ENCODE measurements around the gene BNIPL. TPM values are rescaled to one million over a fixed set of nuclear protein-coding genes. Genes with fewer than 3 reads are reported as not detected.

The BNIPL gene
- total and polyA plus RNA-seq, 2 of the 4 experiments (the other 2 are of a cell fraction), result under 0.01 to 0.38 TPM

GRCh38 chr1:151069103-151069486 lies 32.7 kb downstream of the BNIPL start:
- no peak overlapping the region for H3K18ac ChIP-seq (ENCODE audit: low read depth, low read length)
- no peaks in the 10 kb centered on the region for H3K9me3 ChIP-seq (ENCODE audit: control insufficient read depth, insufficient read depth, low read length)
- no peak overlapping the region for H2AFZ ChIP-seq (replicated peaks; ENCODE audit: low read length, poor library complexity)
- H3K9me1 ChIP-seq (ENCODE audit: insufficient read depth, low read length), result no peaks in the 10 kb centered on the region; the same call in 1 of the 2 replicates
- H2AK9ac ChIP-seq (replicated peaks; ENCODE audit: low read depth, low read length, poor library complexity), result no peak overlapping the region
- H3K4ac ChIP-seq (ENCODE audit: low read depth, low read length), result no peak overlapping the region
- H3K9ac ChIP-seq (ENCODE audit: low read depth, low read length), result no peak overlapping the region
- no peak overlapping the region for H3K14ac ChIP-seq (replicated peaks; ENCODE audit: low read depth, low read length)
- H2AK5ac ChIP-seq (ENCODE audit: low read depth, low read length), result no peak overlapping the region
- H3K4me1 ChIP-seq (ENCODE audit: control insufficient read depth, insufficient read depth, low read length), result no peaks in the 10 kb centered on the region
- H4K20me1 ChIP-seq (ENCODE audit: insufficient read depth, low read length), result no peaks in the 10 kb centered on the region
- ChIA-PET CTCF (no interaction called here), POLR2A (ENCODE audit: unreplicated experiment) (no interaction called here)
- H3K23ac ChIP-seq (ENCODE audit: low read depth, low read length), result no peak overlapping the region
- dilution Hi-C loops (cut with HindIII; ENCODE audit: low sequenced_read_pairs, unreplicated experiment), result no loop called here
- ATAC-seq (ENCODE audit: low read depth) (no peak), DNase-seq (no peak)
- no peak overlapping the region for H3K4me2 ChIP-seq (ENCODE audit: low read depth, low read length)
- no peak overlapping the region for H4K8ac ChIP-seq (ENCODE audit: low read depth in 2 of 2, low read length in 2 of 2)
- no peak overlapping the region for H2BK120ac ChIP-seq (ENCODE audit: low read depth, low read length)
- H3K27me3 ChIP-seq (ENCODE audit: control insufficient read depth, insufficient read depth, low read length), result no peaks in the 10 kb centered on the region
- in situ Hi-C loops (cut with MboI; ENCODE audit: low sequenced_read_pairs), result no loop called here
- no peak overlapping the region for H3K27ac ChIP-seq (ENCODE audit: insufficient read depth, low read length)
- no CpG with 5 or more reads among the region's 5 CpGs for WGBS, 2 experiments (ENCODE audit: extremely low coverage in 2 of 2, insufficient read length in 1 of 2)
- no TSS peak for BruUV-seq (replicated peaks)
- no peak overlapping the region for H2BK15ac ChIP-seq (ENCODE audit: low read depth, low read length)
- H3K4me3 ChIP-seq (ENCODE audit: insufficient read depth, low read depth, low read length), result no peak overlapping the region
- no peak overlapping the region for H3K56ac ChIP-seq (ENCODE audit: extremely low read depth, insufficient read depth, low read length)
- no peak overlapping the region for H2BK20ac ChIP-seq (ENCODE audit: low read depth, low read length)
- no peak overlapping the region for H4K5ac ChIP-seq (ENCODE audit: low read depth, low read length)
- peaks cover 18 to 54% of the 10 kb centered on the region in 2 experiments for H3K79me1 ChIP-seq (ENCODE audit: low read depth in 1 of 2, low read length in 2 of 2)
- TF ChIP-seq RFX5 (IDR thresholded peaks at IDR 0.05; ENCODE audit: low read depth, low read length) (no peak), SMC3 (IDR thresholded peaks at IDR 0.05; ENCODE audit: low read depth, low read length) (no peak)
- H2BK5ac ChIP-seq (ENCODE audit: low read depth, low read length, poor library complexity, severe bottlenecking), result no peak overlapping the region
- no peak overlapping the region for H4K91ac ChIP-seq (ENCODE audit: insufficient read depth, low read depth, low read length)
- H3K36me3 ChIP-seq (ENCODE audit: control insufficient read depth, insufficient read depth, low read length), result peaks cover 7% of the 10 kb centered on the region; the same call in 1 of the 2 replicates
- intact Hi-C loops (cut with micrococcal nuclease), result no loop called here
